GM23338 (cell line): ENCODE data around the gene SPP2. TPM values are rescaled to one million over a fixed set of nuclear protein-coding genes. Genes with fewer than 3 reads are reported as not detected.

Source experiments
- ATAC-seq: fragments of 200-7000 bp; cut with Tn5 transposase; 3 replicates; pipeline ENCODE4 v1.9.1; 2020
- DNase-seq: peaks from one replicate; pipeline ENCODE4 v3.0.0-alpha.2; 2015; ENCODE audit warnings: low spot score
- H2AFZ ChIP-seq: fragments of 200-600 bp; sonication (generic); 2 replicates; pipeline ENCODE4 v1.8.0; 2016; ENCODE audit warnings: antibody characterized with exemption, mild to moderate bottlenecking, moderate library complexity
- H3F3A ChIP-seq: fragments of 200-600 bp; sonication (generic); replicated peaks from 2 replicates; pipeline ENCODE4 v1.8.0; 2017; ENCODE audit warnings: antibody characterized with exemption, mixed run types, low read depth
- H3K27ac ChIP-seq: fragments of 200-600 bp; sonication (generic); 2 replicates; pipeline ENCODE4 v1.6.1; 2016; ENCODE audit warnings: low read depth
- H3K27me3 ChIP-seq: fragments of 200-600 bp; sonication (generic); 2 replicates; pipeline ENCODE4 v1.8.0; 2016; ENCODE audit warnings: mild to moderate bottlenecking, mixed run types, moderate library complexity; ENCODE audit not compliant: insufficient read depth
- H3K36me3 ChIP-seq: fragments of 200-600 bp; sonication (generic); 2 replicates; pipeline ENCODE4 v1.8.0; 2016; ENCODE audit warnings: mild to moderate bottlenecking; ENCODE audit not compliant: insufficient read depth
- H3K4me1 ChIP-seq: fragments of 200-600 bp; sonication (generic); 2 replicates; pipeline ENCODE4 v1.8.0; 2016; ENCODE audit warnings: mild to moderate bottlenecking, moderate library complexity; ENCODE audit not compliant: insufficient read depth
- H3K4me2 ChIP-seq: fragments of 200-600 bp; sonication (generic); 2 replicates; pipeline ENCODE4 v1.7.1; 2017; ENCODE audit warnings: mixed run types
- H3K4me3 ChIP-seq: fragments of 200-600 bp; sonication (generic); 2 replicates; pipeline ENCODE4 v1.6.1; 2016; ENCODE audit warnings: mixed run types
- H3K79me2 ChIP-seq: fragments of 200-600 bp; sonication (generic); replicated peaks from 2 replicates; pipeline ENCODE4 v1.8.0; 2017; ENCODE audit warnings: mild to moderate bottlenecking; ENCODE audit not compliant: insufficient read depth
- H3K9me2 ChIP-seq: fragments of 200-600 bp; sonication (generic); 2 replicates; pipeline ENCODE4 v1.8.0; 2017; ENCODE audit not compliant: insufficient read depth
- H4K20me1 ChIP-seq: fragments of 200-600 bp; sonication (generic); replicated peaks from 2 replicates; pipeline ENCODE4 v1.8.0; 2017; ENCODE audit warnings: mild to moderate bottlenecking; ENCODE audit not compliant: insufficient read depth
- H3K27ac Mint-ChIP-seq: 2 replicates; pipeline ENCODE4 v1.8.0; 2020; ENCODE audit warnings: inconsistent platforms, mild to moderate bottlenecking, moderate library complexity, mixed read lengths
- H3K27me3 Mint-ChIP-seq: 3 replicates; pipeline ENCODE4 v1.8.0; 2022; ENCODE audit warnings: low read depth, mild to moderate bottlenecking, moderate library complexity, mixed read lengths, inconsistent platforms; ENCODE audit not compliant: insufficient read depth, poor library complexity
- H3K36me3 Mint-ChIP-seq: 3 replicates; pipeline ENCODE4 v1.8.0; 2021; ENCODE audit warnings: low read depth, mild to moderate bottlenecking, inconsistent platforms, moderate library complexity, mixed read lengths
- H3K4me1 Mint-ChIP-seq: 3 replicates; pipeline ENCODE4 v1.8.0; 2020; ENCODE audit warnings: mild to moderate bottlenecking, inconsistent platforms, mixed read lengths
- H3K4me3 Mint-ChIP-seq: 3 replicates; pipeline ENCODE4 v1.8.0; 2021; ENCODE audit warnings: moderate library complexity, mild to moderate bottlenecking, inconsistent platforms, mixed read lengths
- H3K9me3 Mint-ChIP-seq: 3 replicates; pipeline ENCODE4 v1.8.0; 2020; ENCODE audit warnings: moderate library complexity, mild to moderate bottlenecking, inconsistent platforms, mixed read lengths
- CREB1 ChIP-seq: fragments of 250-450 bp; sonication (Bioruptor Pico); IDR thresholded peaks from 2 replicates; pipeline ENCODE4 v1.5.0; 2020; ENCODE audit warnings: low read depth, mild to moderate bottlenecking, moderate library complexity
- CTCF ChIP-seq, 2 experiments: fragments of 200-600 bp in 1 of 2; sonication (generic) in 1 of 2; conservative IDR thresholded peaks; 2 replicates each; pipeline versions ENCODE4 v1.5.1 to v1.6.1; 2016 to 2017; ENCODE audit warnings: antibody characterized with exemption in 2 of 2, low read depth in 2 of 2, mild to moderate bottlenecking in 2 of 2, moderate library complexity in 1 of 2
- ETS1 ChIP-seq: IDR thresholded peaks from 2 replicates; pipeline ENCODE4 v1.6.1; 2016; ENCODE audit warnings: antibody characterized with exemption
- EZH2 ChIP-seq: fragments of 200-600 bp; sonication (generic); IDR thresholded peaks from one replicate; pipeline ENCODE4 v1.8.0; 2017; ENCODE audit warnings: antibody characterized with exemption, mild to moderate bottlenecking, low read depth; ENCODE audit not compliant: unreplicated experiment
- EZH2phosphoT487 ChIP-seq: fragments of 200-600 bp; sonication (generic); IDR thresholded peaks from one replicate; pipeline ENCODE4 v1.8.1; 2018; ENCODE audit warnings: antibody characterized with exemption; ENCODE audit not compliant: unreplicated experiment
- NANOG ChIP-seq: IDR thresholded peaks from 2 replicates; pipeline ENCODE4 v1.6.1; 2016; ENCODE audit warnings: antibody characterized with exemption, borderline replicate concordance
- REST ChIP-seq: IDR thresholded peaks from one replicate; pipeline ENCODE4 v1.6.1; 2018; ENCODE audit warnings: antibody characterized with exemption; ENCODE audit not compliant: unreplicated experiment
- STAT1 ChIP-seq: IDR thresholded peaks from one replicate; pipeline ENCODE4 v1.6.1; 2016; ENCODE audit warnings: antibody characterized with exemption; ENCODE audit not compliant: unreplicated experiment
- ZNF114 ChIP-seq: fragments of 250-450 bp; sonication (Bioruptor Pico); IDR thresholded peaks from 2 replicates; pipeline ENCODE4 v1.5.0; 2020; ENCODE audit warnings: mild to moderate bottlenecking, moderate library complexity
- ZNF331 ChIP-seq: fragments of 250-450 bp; sonication (Bioruptor Pico); IDR thresholded peaks from 2 replicates; pipeline ENCODE4 v1.5.0; 2020; ENCODE audit warnings: low read depth, mild to moderate bottlenecking, moderate library complexity
- polyA plus RNA-seq: library from polyadenylated mRNA; unstranded; fragments of >200 nt; fragmentation: Nextera tagmentation; extraction: Ambion mirVana; gene quantifications from 2 replicates; pipeline ENCODE4 v1.2.1, GENCODE V29; 2016
- total RNA-seq: library from RNA; depleted of rRNA; stranded (reverse); fragments of >200 nt; shearing (Covaris generic); gene quantifications from 2 replicates; pipeline ENCODE4 v1.2.3, GENCODE V29; 2014

SPP2 gene
- total and polyA plus RNA-seq, 2 experiments from 2014 or later = not detected

- Histone ChIP-seq H2AFZ (no peak overlapping the region), H3K27ac (no peak overlapping the region), H3K79me2 (no peaks in the 10 kb centered on the region), H3K4me2 (no peak overlapping the region), H4K20me1 (no peaks in the 10 kb centered on the region), H3K27me3 (no peaks in the 10 kb centered on the region), H3K4me3 (no peak overlapping the region), H3K9me2 (no peaks in the 10 kb centered on the region), H3K36me3 (no peaks in the 10 kb centered on the region), H3K4me1 (no peaks in the 10 kb centered on the region), H3F3A (no peaks in the 10 kb centered on the region)
- no peak overlapping the region for H3K4me3 Mint-ChIP-seq
- H3K36me3 Mint-ChIP-seq = no peaks in the 10 kb centered on the region
- no peak overlapping the region for H3K27ac Mint-ChIP-seq
- no peaks in the 10 kb centered on the region for H3K9me3 Mint-ChIP-seq
- H3K4me1 Mint-ChIP-seq = no peaks in the 10 kb centered on the region
- ATAC-seq (no peak), DNase-seq (no peak)
- TF ChIP-seq CREB1 (CRISPR knock-in tag) (no peak), EZH2 (no peak)
- H3K27me3 Mint-ChIP-seq = no peaks in the 10 kb centered on the region
Observed at GRCh38 chr2:234098681-234099080, 48.2 kb downstream of the SPP2 start.

GRCh38 chr2:234099266-234099665 is 48.8 kb downstream of the SPP2 start:
- Histone ChIP-seq H3K27ac (no peak overlapping the region), H3K4me2 (no peak overlapping the region), H2AFZ (no peak overlapping the region), H3K79me2 (no peaks in the 10 kb centered on the region), H3F3A (no peaks in the 10 kb centered on the region), H3K36me3 (no peaks in the 10 kb centered on the region), H3K27me3 (no peaks in the 10 kb centered on the region), H4K20me1 (no peaks in the 10 kb centered on the region), H3K4me3 (no peak overlapping the region), H3K4me1 (no peaks in the 10 kb centered on the region), H3K9me2 (no peaks in the 10 kb centered on the region)
- no peaks in the 10 kb centered on the region for H3K9me3 Mint-ChIP-seq
- H3K4me1 Mint-ChIP-seq = no peaks in the 10 kb centered on the region
- no peak overlapping the region for H3K4me3 Mint-ChIP-seq
- DNase-seq (no peak), ATAC-seq (no peak)
- H3K27ac Mint-ChIP-seq = no peak overlapping the region
- no peaks in the 10 kb centered on the region for H3K36me3 Mint-ChIP-seq
- no peaks in the 10 kb centered on the region for H3K27me3 Mint-ChIP-seq
- no peak for TF ChIP-seq NANOG
- TF ChIP-seq EZH2 = no peak
- TF ChIP-seq REST = no peak
- no peak for TF ChIP-seq STAT1
- no peak for TF ChIP-seq CTCF (conservative IDR thresholded peaks at IDR 0.05; ENCODE audit: low read depth in 2 of 2)
- TF ChIP-seq ZNF331 = no peak
- no peak for TF ChIP-seq ETS1
- TF ChIP-seq CREB1 (CRISPR knock-in tag) = no peak
- no peak for TF ChIP-seq EZH2phosphoT487
- TF ChIP-seq ZNF114 = no peak
